Smooth muscle cell of the coronary artery (primary cell): ENCODE results near the gene MIX23. TPM values are rescaled to one million over a fixed set of nuclear protein-coding genes. Genes with fewer than 3 reads are reported as not detected.

Experiments
- total RNA-seq: library from RNA; depleted of rRNA; stranded (reverse); fragments of >200 nt; gene quantifications from 2 replicates; pipeline ENCODE4 v1.2.3, GENCODE V29; 2014; ENCODE audit warnings: low replicate concordance

MIX23 gene
- 18.6 and 30.0 TPM in 2 replicates for total RNA-seq

DNA sequence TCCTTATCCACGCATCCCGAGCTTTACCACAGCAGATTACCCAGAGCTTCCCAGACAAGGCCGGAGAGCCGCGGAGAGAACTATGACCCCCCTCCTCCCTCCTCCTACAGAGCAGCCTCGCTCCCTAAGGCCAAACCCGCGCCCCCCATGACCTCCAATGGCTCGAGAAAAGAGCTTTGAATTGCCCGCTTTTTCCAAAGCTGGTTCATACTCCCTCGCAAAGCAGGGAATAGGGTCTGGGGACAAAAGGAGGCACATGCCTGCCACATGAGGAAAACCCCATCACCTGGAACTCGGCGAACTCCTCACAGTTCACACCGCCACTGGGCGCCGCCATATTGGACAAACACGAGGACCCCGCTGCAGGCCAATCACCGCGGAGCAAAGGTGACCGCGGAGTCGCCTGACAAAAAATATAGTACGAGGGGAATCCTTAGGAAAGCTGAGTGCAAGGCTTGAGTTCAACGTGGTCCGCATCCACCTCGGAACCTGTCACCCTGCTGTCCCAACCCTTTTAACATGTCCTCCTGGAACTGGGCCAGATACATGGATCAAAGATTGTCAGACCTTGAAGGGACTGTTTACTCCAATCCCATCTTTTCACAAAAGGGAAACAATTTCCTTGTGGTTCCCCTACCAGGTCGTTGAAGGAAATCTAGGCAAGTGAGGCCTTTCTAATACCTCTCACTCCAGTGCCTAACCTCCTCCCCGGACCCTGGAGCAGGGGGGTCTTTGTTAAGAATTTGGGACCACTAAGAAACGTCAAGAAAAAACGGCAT is at the start of gene MIX23:
TSS of gene MIX23 (minus strand) at position 344 of the 779 bp plus-strand sequence. CDS start at position 337, 7 bp downstream.

DNA sequence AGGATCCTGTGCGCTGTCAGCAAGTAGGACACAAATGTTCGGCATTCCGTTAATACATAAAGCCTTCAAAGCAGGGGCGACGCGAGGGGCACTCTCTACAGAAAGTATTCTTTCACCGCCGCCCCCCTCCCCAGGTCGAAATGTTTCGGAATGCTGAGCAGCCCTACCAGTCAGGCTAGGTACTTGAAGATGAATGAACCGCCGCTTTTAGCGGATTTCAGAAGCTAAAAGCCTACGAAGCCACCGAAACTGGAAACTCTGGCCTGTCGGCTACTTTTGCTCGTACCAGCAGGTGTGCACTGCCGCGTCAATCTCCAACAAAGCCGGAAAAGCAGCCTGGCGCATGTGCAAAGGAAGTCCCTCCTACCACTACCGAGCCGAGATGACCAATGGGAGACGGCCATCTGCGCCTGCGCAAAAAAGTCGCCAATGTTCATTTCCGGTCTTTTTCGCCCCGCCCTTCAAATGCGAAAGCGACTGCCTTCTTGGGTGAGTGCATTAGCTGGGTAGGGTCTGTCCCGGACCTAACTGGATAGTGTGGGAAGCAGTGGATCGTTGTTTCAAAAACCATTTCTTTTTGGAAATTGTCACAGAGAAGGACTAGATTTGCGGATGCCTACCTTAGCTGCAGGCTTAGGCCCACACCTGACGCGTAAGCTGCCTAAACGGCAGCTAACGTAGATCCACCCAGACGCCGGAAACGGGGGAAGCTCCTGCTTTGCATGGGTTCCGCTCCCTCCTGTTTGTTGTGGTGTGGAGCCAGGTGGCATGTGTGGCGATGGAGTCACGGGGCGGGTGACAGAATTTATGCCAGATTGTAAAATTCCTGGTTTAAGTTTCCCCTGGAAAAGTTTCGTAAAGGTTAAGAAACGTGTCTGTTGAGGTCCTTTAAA is 33.0 kb upstream of the MIX23 start, which contains the start of gene WDR5B:
TSS of gene WDR5B (minus strand) at position 301 of the 893 bp plus-strand sequence. CDS start 534 bp downstream, outside the sequence.

GRCh38 chr3:122383771-122384697 is 1.0 kb upstream of the MIX23 start, which contains the start of gene FAM162A:
TSS of gene FAM162A (plus strand) at chr3:122384182. CDS start at chr3:122384266, 84 bp downstream.

GRCh38 chr3:122324871-122325323 is 58.1 kb downstream of the MIX23 start, which contains the start of gene CSTA:
TSS of gene CSTA (plus strand) at chr3:122325248. CDS start at chr3:122325293, 45 bp downstream.

Other genes with a start within 250 kb of the MIX23 start
- gene CASR, start 199.6 kb downstream of the MIX23 start, total RNA-seq = under 0.01 TPM in 1 of 2 replicates, not detected in the other
- gene CSTA, start 58.0 kb downstream of the MIX23 start, total RNA-seq = 0.75 and 5.1 TPM in 2 replicates
- gene FAM162A, start 951 bp upstream of the MIX23 start, total RNA-seq = 25.7 and 28.3 TPM in 2 replicates
- gene WDR5B, start 32.8 kb upstream of the MIX23 start, total RNA-seq = 3.7 and 4.1 TPM in 2 replicates
- gene KPNA1, start 131.7 kb upstream of the MIX23 start, total RNA-seq = 17.8 and 25.0 TPM in 2 replicates
- 12.0 and 20.2 TPM in 2 replicates for gene PARP9, start 181.1 kb upstream of the MIX23 start, total RNA-seq
- 7.7 and 9.6 TPM in 2 replicates for gene DTX3L, start 181.1 kb upstream of the MIX23 start, total RNA-seq
- gene PARP15, start 194.4 kb upstream of the MIX23 start, total RNA-seq = 0.23 TPM in 1 of 2 replicates, not detected in the other